Measurements from ENCODE around the gene MAP6. TPM values are rescaled to one million over a fixed set of nuclear protein-coding genes. Genes with fewer than 3 reads are reported as not detected.

MAP6 gene
- 313 TPM for total RNA-seq (ENCODE audit: unreplicated experiment)
- long read RNA-seq, full-length matches to known transcripts = 1 of 12 reads
- long read RNA-seq, partial matches to known transcripts = 2 of 12 reads
- long read RNA-seq, other reads (novel, unspliced or antisense) = 9 of 12 reads

DNA sequence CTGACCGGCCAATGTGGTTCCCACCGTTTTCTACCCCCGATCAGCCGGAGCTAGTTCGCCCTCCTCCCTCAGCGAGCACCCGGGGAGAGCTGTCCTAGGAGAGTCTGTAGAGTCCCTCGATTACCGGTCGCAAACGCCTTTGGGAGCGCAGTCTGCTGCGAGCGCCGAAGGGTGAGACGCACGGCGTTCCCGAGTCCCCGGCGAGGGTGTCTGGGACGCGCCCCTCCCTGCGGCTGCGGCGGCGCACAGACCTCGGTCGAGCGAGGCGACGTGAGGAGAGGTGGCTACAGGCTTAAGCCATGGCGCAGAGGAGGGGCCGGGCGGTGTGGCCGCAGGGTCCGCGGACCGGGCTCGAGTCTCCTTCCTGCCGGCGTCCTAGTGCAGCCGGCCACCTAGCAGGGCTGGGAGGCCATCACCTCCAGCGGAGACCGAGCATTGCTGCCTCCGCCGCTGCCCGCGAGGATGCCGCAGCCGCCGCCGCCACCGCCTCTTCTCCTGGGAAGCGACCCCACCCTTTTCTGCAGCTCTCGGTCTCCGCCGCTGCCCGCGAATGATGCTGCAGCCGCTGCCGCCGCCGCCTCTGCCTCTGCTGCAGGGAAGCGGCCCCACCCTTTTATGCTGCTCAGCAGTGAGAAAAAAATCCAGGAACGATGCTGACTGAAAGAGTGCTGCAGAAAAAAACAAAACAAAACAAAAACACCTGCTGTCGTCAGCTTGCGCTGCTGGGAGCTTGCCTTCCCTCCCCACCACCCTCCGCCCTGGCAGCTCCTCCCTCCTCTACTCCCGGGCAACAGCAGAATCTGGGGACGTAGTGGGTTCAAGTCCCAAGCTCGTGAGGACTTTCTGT is at the start of gene MAP6:
Gene MAP6 (minus strand): TSS at position 588 of the 847 bp plus-strand sequence. CDS start 669 bp downstream, outside the sequence.
- H3K36me3 Mint-ChIP-seq (ENCODE audit: unreplicated experiment) = peaks cover 6% of the 10 kb centered on the region
- H3K4me3 Mint-ChIP-seq (ENCODE audit: unreplicated experiment) = peak within 1 kb of the TSS; percentile 99
- peaks cover 21% of the 10 kb centered on the region for H3K9me3 Mint-ChIP-seq (ENCODE audit: unreplicated experiment)
- H3K4me1 Mint-ChIP-seq (ENCODE audit: low read depth, unreplicated experiment) = peaks cover 21% of the 10 kb centered on the region
- peaks cover 12% of the 10 kb centered on the region for H3K27me3 Mint-ChIP-seq (ENCODE audit: unreplicated experiment)
- H3K27ac Mint-ChIP-seq (ENCODE audit: unreplicated experiment) = peak within 1 kb of the TSS; percentile 98
- peak; percentile 89 for DNase-seq
- TF ChIP-seq CTCF (IDR thresholded peaks at IDR 0.05; ENCODE audit: partially characterized antibody, unreplicated experiment) = no peak

GRCh38 chr11:75717608-75718418 is 49.0 kb upstream of the MAP6 start, which contains the start of gene MOGAT2:
MOGAT2 (plus strand) TSS chr11:75717838; CDS start chr11:75717889, 51 bp downstream.
- no peak within 1 kb of the TSS for H3K4me3 Mint-ChIP-seq (ENCODE audit: unreplicated experiment)
- peaks cover 7% of the 10 kb centered on the region for H3K27me3 Mint-ChIP-seq (ENCODE audit: unreplicated experiment)
- H3K27ac Mint-ChIP-seq (ENCODE audit: unreplicated experiment) = no peak within 1 kb of the TSS
- H3K9me3 Mint-ChIP-seq (ENCODE audit: unreplicated experiment) = peaks cover 4% of the 10 kb centered on the region
- no peak for TF ChIP-seq CTCF (IDR thresholded peaks at IDR 0.05; ENCODE audit: partially characterized antibody, unreplicated experiment)
- H3K4me1 Mint-ChIP-seq (ENCODE audit: low read depth, unreplicated experiment) = no peaks in the 10 kb centered on the region
- DNase-seq = no peak
- peaks cover 6% of the 10 kb centered on the region for H3K36me3 Mint-ChIP-seq (ENCODE audit: unreplicated experiment)

DNA sequence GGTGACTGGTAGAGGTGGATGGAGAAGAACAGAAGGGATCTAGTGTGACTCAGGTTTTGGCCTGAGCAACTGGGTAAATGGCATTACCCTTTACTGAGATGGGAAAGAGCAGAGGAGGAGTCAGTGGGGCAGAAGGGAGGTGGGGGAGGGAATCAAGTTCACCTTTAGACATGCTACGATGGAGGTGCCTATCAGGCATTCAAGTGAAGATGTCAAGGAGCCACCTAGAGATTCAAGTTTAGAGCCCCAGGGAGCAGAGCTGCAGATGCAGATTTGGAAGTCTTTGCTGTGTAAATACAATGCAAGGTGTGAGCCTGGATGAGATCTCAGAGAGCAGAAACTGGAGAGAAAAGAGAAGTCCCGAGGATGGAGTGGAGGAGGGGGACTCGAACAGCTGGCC is 47.8 kb upstream of the MAP6 start:
- Mint-ChIP-seq H3K4me3 (ENCODE audit: unreplicated experiment) (no peak overlapping the region), H3K27me3 (ENCODE audit: unreplicated experiment) (peaks cover 7% of the 10 kb centered on the region), H3K27ac (ENCODE audit: unreplicated experiment) (no peak overlapping the region), H3K36me3 (ENCODE audit: unreplicated experiment) (peaks cover 6% of the 10 kb centered on the region), H3K9me3 (ENCODE audit: unreplicated experiment) (peaks cover 4% of the 10 kb centered on the region), H3K4me1 (ENCODE audit: low read depth, unreplicated experiment) (no peaks in the 10 kb centered on the region)
- TF ChIP-seq CTCF (IDR thresholded peaks at IDR 0.05; ENCODE audit: partially characterized antibody, unreplicated experiment) = no peak
- DNase-seq = no peak

GRCh38 chr11:75715688-75716087 is 46.9 kb upstream of the MAP6 start:
- peaks cover 4% of the 10 kb centered on the region for H3K9me3 Mint-ChIP-seq (ENCODE audit: unreplicated experiment)
- no peak overlapping the region for H3K4me3 Mint-ChIP-seq (ENCODE audit: unreplicated experiment)
- no peak for TF ChIP-seq CTCF (IDR thresholded peaks at IDR 0.05; ENCODE audit: partially characterized antibody, unreplicated experiment)
- H3K36me3 Mint-ChIP-seq (ENCODE audit: unreplicated experiment) = peaks cover 6% of the 10 kb centered on the region
- H3K27me3 Mint-ChIP-seq (ENCODE audit: unreplicated experiment) = peaks cover 7% of the 10 kb centered on the region
- no peak overlapping the region for H3K27ac Mint-ChIP-seq (ENCODE audit: unreplicated experiment)
- H3K4me1 Mint-ChIP-seq (ENCODE audit: low read depth, unreplicated experiment) = no peaks in the 10 kb centered on the region
- DNase-seq = no peak
